ENCODE data around the gene LYSMD2.
A peak's percentile ranks its signal among the peaks of the same experiment; 100 is the strongest.

Gene LYSMD2

DNA sequence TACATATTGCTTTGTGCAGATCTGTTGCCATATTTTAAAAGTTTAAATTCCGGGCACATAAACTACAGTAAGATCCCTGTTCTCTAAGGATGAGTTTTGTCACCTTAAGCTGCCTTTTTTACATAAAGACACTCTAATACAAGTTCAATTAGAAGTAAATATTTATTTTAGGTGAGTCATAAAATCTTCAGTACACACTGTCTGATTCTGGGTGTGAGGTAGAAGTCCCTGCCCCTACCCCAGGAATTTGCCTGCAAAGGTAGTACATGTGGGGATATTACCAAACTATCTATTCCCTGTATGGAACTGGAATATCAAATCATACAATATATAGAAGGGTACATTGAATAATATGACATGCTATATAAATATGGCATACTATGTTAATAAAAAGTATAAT lies 49.9 kb downstream of the LYSMD2 start:
- DNase-seq (ENCODE audit: low read depth) = no peak
- TF ChIP-seq, protein P1, sequence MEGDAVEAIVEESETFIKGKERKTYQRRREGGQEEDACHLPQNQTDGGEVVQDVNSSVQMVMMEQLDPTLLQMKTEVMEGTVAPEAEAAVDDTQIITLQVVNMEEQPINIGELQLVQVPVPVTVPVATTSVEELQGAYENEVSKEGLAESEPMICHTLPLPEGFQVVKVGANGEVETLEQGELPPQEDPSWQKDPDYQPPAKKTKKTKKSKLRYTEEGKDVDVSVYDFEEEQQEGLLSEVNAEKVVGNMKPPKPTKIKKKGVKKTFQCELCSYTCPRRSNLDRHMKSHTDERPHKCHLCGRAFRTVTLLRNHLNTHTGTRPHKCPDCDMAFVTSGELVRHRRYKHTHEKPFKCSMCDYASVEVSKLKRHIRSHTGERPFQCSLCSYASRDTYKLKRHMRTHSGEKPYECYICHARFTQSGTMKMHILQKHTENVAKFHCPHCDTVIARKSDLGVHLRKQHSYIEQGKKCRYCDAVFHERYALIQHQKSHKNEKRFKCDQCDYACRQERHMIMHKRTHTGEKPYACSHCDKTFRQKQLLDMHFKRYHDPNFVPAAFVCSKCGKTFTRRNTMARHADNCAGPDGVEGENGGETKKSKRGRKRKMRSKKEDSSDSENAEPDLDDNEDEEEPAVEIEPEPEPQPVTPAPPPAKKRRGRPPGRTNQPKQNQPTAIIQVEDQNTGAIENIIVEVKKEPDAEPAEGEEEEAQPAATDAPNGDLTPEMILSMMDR (IDR thresholded peaks at IDR 0.05; ENCODE audit: low read length, missing control alignments) = no peak
- no peak overlapping the region for H3K4me3 ChIP-seq (replicated peaks; ENCODE audit: low read depth, low read length)

DNA sequence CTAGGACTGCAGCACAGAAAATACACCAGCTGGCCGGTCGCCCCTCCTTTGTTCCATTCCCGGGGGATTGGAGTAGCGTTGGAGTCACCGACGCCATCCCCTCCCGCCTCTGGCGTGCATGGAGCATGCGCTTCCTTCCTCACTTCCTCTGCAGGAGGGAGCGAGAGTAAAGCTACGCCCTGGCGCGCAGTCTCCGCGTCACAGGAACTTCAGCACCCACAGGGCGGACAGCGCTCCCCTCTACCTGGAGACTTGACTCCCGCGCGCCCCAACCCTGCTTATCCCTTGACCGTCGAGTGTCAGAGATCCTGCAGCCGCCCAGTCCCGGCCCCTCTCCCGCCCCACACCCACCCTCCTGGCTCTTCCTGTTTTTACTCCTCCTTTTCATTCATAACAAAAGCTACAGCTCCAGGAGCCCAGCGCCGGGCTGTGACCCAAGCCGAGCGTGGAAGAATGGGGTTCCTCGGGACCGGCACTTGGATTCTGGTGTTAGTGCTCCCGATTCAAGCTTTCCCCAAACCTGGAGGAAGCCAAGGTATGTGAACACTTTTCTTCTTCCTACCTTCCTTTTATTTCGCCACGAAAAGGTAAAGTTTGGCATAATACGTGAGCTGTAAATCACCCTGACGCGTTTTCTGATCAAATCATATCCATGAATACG lies 56.0 kb downstream of the LYSMD2 start, which contains the start of gene SCG3:
SCG3 (plus strand) TSS at position 201 of the 661 bp plus-strand sequence; CDS start at position 454, 253 bp downstream.
- no peak within 1 kb of the TSS for H3K4me3 ChIP-seq (replicated peaks; ENCODE audit: low read depth, low read length)
- peak; percentile 77 for DNase-seq (ENCODE audit: low read depth)
- TF ChIP-seq, protein P1 (IDR thresholded peaks at IDR 0.05; ENCODE audit: low read length, missing control alignments) = no peak

DNA sequence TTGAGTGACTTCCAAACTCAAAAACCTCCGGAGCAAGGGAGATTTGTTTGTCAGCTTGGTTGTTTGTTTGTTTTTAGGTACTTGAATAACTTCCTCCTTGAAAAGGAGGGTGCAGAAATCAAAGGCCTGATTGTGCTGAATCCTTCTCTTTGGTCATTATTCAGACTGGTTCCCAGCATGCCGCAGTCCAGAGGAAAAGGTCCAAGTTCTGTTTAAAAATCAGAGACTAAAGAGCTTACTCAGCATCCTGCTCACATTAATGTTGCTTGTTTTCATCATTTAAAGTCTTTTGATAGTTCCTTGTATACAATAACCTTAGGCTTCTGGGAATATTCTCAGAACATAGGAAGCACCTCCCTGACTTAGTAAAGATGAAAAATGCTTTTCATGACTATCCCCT lies 57.1 kb downstream of the LYSMD2 start:
- TF ChIP-seq, protein P1 (IDR thresholded peaks at IDR 0.05; ENCODE audit: low read length, missing control alignments) = no peak
- H3K4me3 ChIP-seq (replicated peaks; ENCODE audit: low read depth, low read length) = no peak overlapping the region
- no peak for DNase-seq (ENCODE audit: low read depth)

DNA sequence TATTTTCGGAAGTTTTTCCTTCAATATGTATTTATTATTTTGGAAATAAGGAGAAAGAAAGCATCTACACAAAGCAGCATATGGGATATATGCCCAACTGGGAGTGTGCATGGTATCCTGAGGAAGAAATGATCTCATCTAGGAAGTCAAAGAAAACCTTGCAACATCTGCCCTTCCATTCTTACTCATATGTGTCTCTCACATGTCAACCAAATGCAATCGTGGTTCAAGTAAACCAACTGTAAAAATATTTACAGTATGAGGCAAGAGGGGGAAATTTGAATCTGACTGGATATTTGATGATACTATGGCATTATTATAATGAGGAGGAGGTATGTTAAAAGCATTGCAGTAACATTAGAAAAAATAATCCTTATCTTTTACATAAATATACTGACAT lies 59.4 kb downstream of the LYSMD2 start:
- no peak for DNase-seq (ENCODE audit: low read depth)
- no peak overlapping the region for H3K4me3 ChIP-seq (replicated peaks; ENCODE audit: low read depth, low read length)
- TF ChIP-seq, protein P1 (IDR thresholded peaks at IDR 0.05; ENCODE audit: low read length, missing control alignments) = no peak

DNA sequence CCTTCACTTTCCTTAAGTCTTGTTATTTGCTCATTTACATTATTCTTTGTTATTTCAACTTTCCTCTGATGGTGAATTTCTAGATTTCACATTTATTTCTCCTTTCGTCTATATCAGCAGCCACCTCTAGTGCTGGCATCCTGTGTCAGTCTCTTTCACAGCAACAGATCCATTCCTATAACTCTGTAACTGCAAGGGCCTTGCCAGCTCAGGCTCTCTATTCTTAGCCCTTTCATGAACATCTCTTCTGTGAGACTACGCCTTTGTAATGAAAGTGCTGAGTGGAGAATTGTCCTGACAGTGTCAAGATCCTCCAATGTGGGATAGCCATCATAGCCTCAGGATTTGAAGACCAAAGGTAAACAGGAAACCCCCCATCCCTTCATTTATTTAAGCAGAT lies 60.0 kb downstream of the LYSMD2 start:
- H3K4me3 ChIP-seq (replicated peaks; ENCODE audit: low read depth, low read length) = no peak overlapping the region
- no peak for DNase-seq (ENCODE audit: low read depth)
- TF ChIP-seq, protein P1 (IDR thresholded peaks at IDR 0.05; ENCODE audit: low read length, missing control alignments) = no peak

DNA sequence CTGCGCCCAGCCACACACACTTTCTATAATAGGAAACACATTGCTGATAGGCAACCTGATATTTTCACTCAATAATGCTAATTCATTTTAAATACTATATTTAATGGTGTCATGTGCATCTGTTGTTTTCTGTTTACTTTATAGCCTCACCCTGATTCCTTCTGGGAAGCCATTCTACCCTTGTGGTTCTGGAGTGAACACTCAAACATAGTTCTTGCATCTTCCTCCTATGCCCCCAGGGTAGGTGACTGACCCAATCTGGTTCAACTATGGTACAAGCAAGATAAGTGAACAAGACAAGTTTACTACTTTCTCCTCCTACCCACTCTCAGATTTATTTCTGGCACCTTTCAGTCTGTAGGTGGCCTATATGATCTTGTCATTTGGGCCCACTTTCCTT lies 60.4 kb downstream of the LYSMD2 start:
- TF ChIP-seq, protein P1 (IDR thresholded peaks at IDR 0.05; ENCODE audit: low read length, missing control alignments) = no peak
- no peak for DNase-seq (ENCODE audit: low read depth)
- no peak overlapping the region for H3K4me3 ChIP-seq (replicated peaks; ENCODE audit: low read depth, low read length)

DNA sequence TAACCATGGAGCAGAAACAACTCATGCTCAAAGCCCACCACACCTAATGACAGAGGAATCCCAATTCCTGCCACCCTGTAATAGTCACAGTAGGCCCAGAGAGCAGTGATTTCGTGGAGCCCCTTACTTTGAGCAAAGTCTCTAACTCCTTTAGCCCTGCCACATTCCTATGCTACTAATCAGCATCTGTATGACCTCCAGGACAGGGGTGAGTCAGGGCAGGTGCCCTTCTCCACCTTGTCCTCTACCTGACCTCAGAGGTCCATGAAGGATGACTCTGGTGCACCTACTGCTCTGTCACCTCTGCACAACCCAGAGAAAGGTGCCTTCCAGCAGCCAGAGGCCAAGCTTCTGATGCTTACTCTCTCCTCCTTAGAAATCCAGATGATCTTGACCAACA lies 62.2 kb downstream of the LYSMD2 start:
- DNase-seq (ENCODE audit: low read depth) = no peak
- H3K4me3 ChIP-seq (replicated peaks; ENCODE audit: low read depth, low read length) = no peak overlapping the region
- TF ChIP-seq, protein P1 (IDR thresholded peaks at IDR 0.05; ENCODE audit: low read length, missing control alignments) = no peak

All from fibroblast of pulmonary artery (primary cell).